ENCODE measurements around the gene SUFU.
A peak's percentile ranks its signal among the peaks of the same experiment; 100 is the strongest.

DNA sequence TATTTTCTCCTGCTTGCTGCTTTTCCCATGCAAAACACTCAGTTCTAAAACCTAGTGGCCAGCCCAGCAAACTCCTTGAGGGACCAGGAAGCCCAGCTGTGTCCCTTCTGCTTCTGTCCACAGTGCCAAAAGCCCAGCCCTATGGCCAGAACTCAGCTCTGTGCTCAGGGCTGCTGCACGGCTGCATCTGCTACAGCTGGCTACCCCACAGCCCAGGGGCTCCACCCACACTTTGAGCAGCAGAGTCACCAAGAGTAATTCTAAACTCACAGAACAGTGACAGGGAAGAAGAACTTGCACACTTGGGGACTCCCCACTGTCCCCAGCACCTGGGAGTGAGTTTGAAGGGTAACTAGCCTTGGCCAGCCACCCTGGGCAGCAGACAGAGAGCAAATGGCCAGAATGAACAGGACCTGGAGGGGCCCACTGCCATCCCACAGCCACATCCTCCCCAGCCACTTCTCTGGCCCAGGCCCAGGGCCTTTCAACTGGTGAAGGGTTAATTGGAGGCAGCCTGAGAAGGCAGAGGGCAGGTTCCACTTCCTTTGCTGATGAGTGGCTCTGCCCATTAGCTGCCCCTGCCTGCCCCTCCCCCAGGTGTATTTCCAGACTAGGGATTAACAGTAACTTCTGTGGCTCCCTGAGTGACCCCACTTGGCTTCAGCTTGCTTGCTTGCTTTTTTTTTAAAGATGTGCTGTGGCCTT is 112.4 kb downstream of the SUFU start:
- no peak for TF ChIP-seq POLR2A (IDR thresholded peaks at IDR 0.05)
- TF ChIP-seq, protein P1, sequence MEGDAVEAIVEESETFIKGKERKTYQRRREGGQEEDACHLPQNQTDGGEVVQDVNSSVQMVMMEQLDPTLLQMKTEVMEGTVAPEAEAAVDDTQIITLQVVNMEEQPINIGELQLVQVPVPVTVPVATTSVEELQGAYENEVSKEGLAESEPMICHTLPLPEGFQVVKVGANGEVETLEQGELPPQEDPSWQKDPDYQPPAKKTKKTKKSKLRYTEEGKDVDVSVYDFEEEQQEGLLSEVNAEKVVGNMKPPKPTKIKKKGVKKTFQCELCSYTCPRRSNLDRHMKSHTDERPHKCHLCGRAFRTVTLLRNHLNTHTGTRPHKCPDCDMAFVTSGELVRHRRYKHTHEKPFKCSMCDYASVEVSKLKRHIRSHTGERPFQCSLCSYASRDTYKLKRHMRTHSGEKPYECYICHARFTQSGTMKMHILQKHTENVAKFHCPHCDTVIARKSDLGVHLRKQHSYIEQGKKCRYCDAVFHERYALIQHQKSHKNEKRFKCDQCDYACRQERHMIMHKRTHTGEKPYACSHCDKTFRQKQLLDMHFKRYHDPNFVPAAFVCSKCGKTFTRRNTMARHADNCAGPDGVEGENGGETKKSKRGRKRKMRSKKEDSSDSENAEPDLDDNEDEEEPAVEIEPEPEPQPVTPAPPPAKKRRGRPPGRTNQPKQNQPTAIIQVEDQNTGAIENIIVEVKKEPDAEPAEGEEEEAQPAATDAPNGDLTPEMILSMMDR (IDR thresholded peaks at IDR 0.05), result no peak
- TF ChIP-seq EP300 (IDR thresholded peaks at IDR 0.05), result no peak
- peak; percentile 36 for TF ChIP-seq POLR2AphosphoS5 (IDR thresholded peaks at IDR 0.05)

Measured in gastroesophageal sphincter (tissue), 3 donors.